Upper lobe of left lung (tissue), 4 donors: Measurements from ENCODE around the gene SLC25A18.

Experiments
- EP300 ChIP-seq, 4 donors: sonication (generic); formaldehyde crosslinking; IDR thresholded peaks; one replicate each; pipeline ENCODE4 v1.5.1; 2017; ENCODE audit warnings: antibody characterized with exemption in 4 of 4, control low read depth in 2 of 4
- POLR2A ChIP-seq, 4 donors: fragments of 450-650 bp; IDR thresholded peaks; one replicate each; pipeline ENCODE4 v1.5.1; 2016 to 2017; ENCODE audit warnings: antibody characterized with exemption in 4 of 4, mild to moderate bottlenecking in 2 of 4
- POLR2AphosphoS5 ChIP-seq, 2 donors: sonication (generic); formaldehyde crosslinking; IDR thresholded peaks; one replicate each; pipeline ENCODE4 v1.5.1; 2017; ENCODE audit warnings: antibody characterized with exemption in 2 of 2
- TF ChIP-seq, protein P1 (sequence below), 6 experiments: fragments of 450-650 bp in 4 of 6; fragments of 200-600 bp in 2 of 6; sonication (generic) in 2 of 6; IDR thresholded peaks; one replicate each; pipeline ENCODE4 v1.5.1; 2016 to 2019; ENCODE audit warnings: antibody characterized with exemption in 6 of 6

DNA sequence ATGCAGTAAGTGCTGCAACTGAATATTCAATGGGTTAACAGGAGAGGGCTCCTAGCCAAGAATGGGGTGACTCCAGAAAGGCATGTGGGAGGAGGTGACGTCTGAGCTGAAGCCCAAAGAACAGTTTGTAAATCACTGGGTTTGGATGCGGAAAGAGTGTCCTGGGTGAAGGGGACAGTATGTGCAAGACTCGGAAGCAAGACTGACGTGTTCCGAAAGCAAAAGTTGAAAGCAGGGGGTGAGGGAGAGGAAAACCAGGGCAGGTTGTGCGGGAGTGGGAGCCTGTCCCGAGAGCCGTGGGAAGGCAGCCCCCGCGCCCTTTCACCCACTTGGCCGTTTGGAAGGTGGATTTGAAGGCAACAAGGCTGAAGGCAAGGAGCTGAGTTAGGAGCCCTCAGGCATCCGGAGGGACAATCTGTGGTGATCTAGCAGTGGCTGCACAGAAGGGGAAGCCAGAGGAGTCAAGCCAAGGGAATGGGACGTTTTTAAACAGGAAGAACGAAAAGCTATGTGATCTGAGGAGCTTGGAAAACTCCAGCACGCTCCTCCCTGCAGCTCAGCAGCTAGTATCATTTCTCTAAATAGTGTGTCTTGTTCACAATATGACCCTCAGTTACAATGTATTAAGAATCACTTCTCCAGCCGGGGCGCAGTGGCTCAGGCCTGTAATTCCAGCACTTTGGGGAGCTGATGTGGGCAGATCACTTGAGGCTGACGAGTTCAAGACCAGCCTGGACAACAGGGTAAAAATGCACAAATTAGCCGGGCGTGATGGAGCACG is 7.7 kb downstream of the SLC25A18 start:
- peak in 3 of 4 donors; percentile 28 to 53 (median 38) for TF ChIP-seq POLR2A (IDR thresholded peaks at IDR 0.05)
- TF ChIP-seq, protein P1, sequence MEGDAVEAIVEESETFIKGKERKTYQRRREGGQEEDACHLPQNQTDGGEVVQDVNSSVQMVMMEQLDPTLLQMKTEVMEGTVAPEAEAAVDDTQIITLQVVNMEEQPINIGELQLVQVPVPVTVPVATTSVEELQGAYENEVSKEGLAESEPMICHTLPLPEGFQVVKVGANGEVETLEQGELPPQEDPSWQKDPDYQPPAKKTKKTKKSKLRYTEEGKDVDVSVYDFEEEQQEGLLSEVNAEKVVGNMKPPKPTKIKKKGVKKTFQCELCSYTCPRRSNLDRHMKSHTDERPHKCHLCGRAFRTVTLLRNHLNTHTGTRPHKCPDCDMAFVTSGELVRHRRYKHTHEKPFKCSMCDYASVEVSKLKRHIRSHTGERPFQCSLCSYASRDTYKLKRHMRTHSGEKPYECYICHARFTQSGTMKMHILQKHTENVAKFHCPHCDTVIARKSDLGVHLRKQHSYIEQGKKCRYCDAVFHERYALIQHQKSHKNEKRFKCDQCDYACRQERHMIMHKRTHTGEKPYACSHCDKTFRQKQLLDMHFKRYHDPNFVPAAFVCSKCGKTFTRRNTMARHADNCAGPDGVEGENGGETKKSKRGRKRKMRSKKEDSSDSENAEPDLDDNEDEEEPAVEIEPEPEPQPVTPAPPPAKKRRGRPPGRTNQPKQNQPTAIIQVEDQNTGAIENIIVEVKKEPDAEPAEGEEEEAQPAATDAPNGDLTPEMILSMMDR (IDR thresholded peaks at IDR 0.05) = no peak
- peak; percentile 91 to 99 (median 98) for TF ChIP-seq EP300 (IDR thresholded peaks at IDR 0.05)
- TF ChIP-seq POLR2AphosphoS5 (IDR thresholded peaks at IDR 0.05) = peak; percentile 92 to 97
